Stimulated activated CD8-positive, alpha-beta memory T cell treated with anti-CD3 and anti-CD28 coated beads, Interleukin-4, amount 100 ng/mL, for 48 hours (primary cell): ENCODE data around the gene DYNC2I2.
A peak's percentile ranks its signal among the peaks of the same experiment; 100 is the strongest.
"Not testable (repeated sequence)": the region's sequence is repeated elsewhere in the genome, so short reads cannot be mapped to it uniquely, and the experiment has no call there.

Source experiments
- DNase-seq: peaks from one replicate; pipeline ENCODE4 v3.0.0-alpha.2; 2020

DYNC2I2 gene

GRCh38 chr9:128685636-128686489 lies 29.2 kb upstream of the DYNC2I2 start:
- DNase-seq = peak; percentile 55

GRCh38 chr9:128684325-128685199 lies 27.9 kb upstream of the DYNC2I2 start:
- DNase-seq = peak; percentile 85

GRCh38 chr9:128684065-128684324 lies 27.3 kb upstream of the DYNC2I2 start:
- no peak for DNase-seq

GRCh38 chr9:128683340-128684064 lies 26.9 kb upstream of the DYNC2I2 start:
- peak; percentile 64 for DNase-seq

GRCh38 chr9:128677794-128678193 lies 21.1 kb upstream of the DYNC2I2 start:
- no peak for DNase-seq

- DNase-seq = no peak
Observed at GRCh38 chr9:128675382-128675781, 18.7 kb upstream of the DYNC2I2 start.

GRCh38 chr9:128669786-128670185 lies 13.1 kb upstream of the DYNC2I2 start:
- no peak for DNase-seq

- DNase-seq = not testable (repeated sequence)
Observed at GRCh38 chr9:128666481-128666941, 9.9 kb upstream of the DYNC2I2 start.

GRCh38 chr9:128657796-128658195 lies 1.1 kb upstream of the DYNC2I2 start:
- DNase-seq = no peak

GRCh38 chr9:128657344-128657704 lies 677 bp upstream of the DYNC2I2 start:
- peak; percentile 31 for DNase-seq

- DNase-seq = no peak
Observed at GRCh38 chr9:128654481-128654880, 2.2 kb downstream of the DYNC2I2 start.

GRCh38 chr9:128653908-128654307 lies 2.7 kb downstream of the DYNC2I2 start:
- DNase-seq = no peak

- no peak for DNase-seq
Observed at GRCh38 chr9:128651798-128652197, 4.8 kb downstream of the DYNC2I2 start.

GRCh38 chr9:128648206-128648605 lies 8.4 kb downstream of the DYNC2I2 start:
- DNase-seq = peak; percentile 84

GRCh38 chr9:128643519-128644300 lies 12.9 kb downstream of the DYNC2I2 start:
- DNase-seq = no peak

GRCh38 chr9:128642675-128643245 lies 13.9 kb downstream of the DYNC2I2 start:
- DNase-seq = no peak

GRCh38 chr9:128640603-128641002 lies 16.0 kb downstream of the DYNC2I2 start:
- DNase-seq = no peak

- no peak for DNase-seq
Observed at GRCh38 chr9:128638580-128638979, 18.1 kb downstream of the DYNC2I2 start.

- DNase-seq = no peak
Observed at GRCh38 chr9:128637656-128638055, 19.0 kb downstream of the DYNC2I2 start.

GRCh38 chr9:128636556-128637530 lies 19.8 kb downstream of the DYNC2I2 start:
- no peak for DNase-seq

GRCh38 chr9:128636024-128636390 lies 20.6 kb downstream of the DYNC2I2 start:
- no peak for DNase-seq
